Skeletal muscle tissue (tissue), 4 donors: ENCODE data around the gene APLNR. TPM values are rescaled to one million over a fixed set of nuclear protein-coding genes. Genes with fewer than 3 reads are reported as not detected.
A peak's percentile ranks its signal among the peaks of the same experiment; 100 is the strongest.
"Not testable (repeated sequence)": the region's sequence is repeated elsewhere in the genome, so short reads cannot be mapped to it uniquely, and the experiment has no call there.

ENCODE experiments used
- H3K27ac ChIP-seq: one replicate; pipeline ENCODE4 v1.7.0; 2013; ENCODE audit warnings: mild to moderate bottlenecking, low read depth, low read length, inconsistent platforms
- H3K27me3 ChIP-seq, 3 donors: one replicate each; pipeline ENCODE4 v1.7.0; 2013; ENCODE audit warnings: low read length in 3 of 3; ENCODE audit not compliant: control insufficient read depth in 3 of 3, insufficient read depth in 3 of 3
- H3K36me3 ChIP-seq, 3 donors: one replicate each; pipeline ENCODE4 v1.7.0; 2013; ENCODE audit warnings: low read length in 3 of 3; ENCODE audit not compliant: control insufficient read depth in 3 of 3, insufficient read depth in 3 of 3
- H3K4me1 ChIP-seq, 3 donors: one replicate each; pipeline ENCODE4 v1.7.0; 2013; ENCODE audit warnings: low read length in 3 of 3, mild to moderate bottlenecking in 3 of 3; ENCODE audit not compliant: control insufficient read depth in 3 of 3, insufficient read depth in 3 of 3
- H3K4me3 ChIP-seq, 3 donors: one replicate each; pipeline ENCODE4 v1.7.0; 2013; ENCODE audit warnings: low read length in 3 of 3
- H3K9ac ChIP-seq, 3 donors: one replicate each; pipeline ENCODE4 v1.7.0; 2013; ENCODE audit warnings: low read length in 3 of 3, mild to moderate bottlenecking in 3 of 3, moderate library complexity in 2 of 3, low read depth in 1 of 3
- H3K9me3 ChIP-seq, 3 donors: one replicate each; pipeline ENCODE4 v1.7.0; 2013; ENCODE audit warnings: low read length in 3 of 3; ENCODE audit not compliant: control insufficient read depth in 3 of 3
- total RNA-seq: library from RNA; depleted of rRNA; stranded (reverse); fragments of >200 nt; gene quantifications from one replicate; pipeline ENCODE4 v1.2.3, GENCODE V29; 2014
- donor health status: Osteomylitis.

Gene APLNR
- total RNA-seq, result 74.6 TPM

DNA sequence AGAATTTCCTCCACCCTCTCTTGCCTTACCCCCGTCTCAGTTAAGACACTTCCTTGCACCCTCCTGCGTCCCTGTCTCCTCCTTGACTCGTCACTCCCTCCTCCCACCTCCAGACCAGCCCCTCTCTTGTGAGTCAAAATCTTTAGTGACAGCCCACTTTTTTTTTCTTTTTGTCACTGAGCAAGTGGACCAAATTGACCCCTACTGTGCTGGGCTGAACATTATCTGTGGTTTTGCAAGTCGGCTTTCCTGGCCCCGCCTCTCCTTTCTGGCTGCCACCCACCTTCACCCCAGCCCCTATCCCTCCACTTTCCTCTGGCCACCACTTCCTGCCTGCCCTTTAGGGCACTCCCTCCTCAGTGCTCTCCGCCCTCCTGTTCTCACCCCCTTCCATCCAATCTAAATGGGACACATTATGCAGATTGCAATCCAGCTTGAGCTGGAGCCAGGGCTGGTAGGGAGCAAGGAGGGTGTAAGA is at the start of gene APLNR:
Gene APLNR, minus strand, starts transcription at position 47 of the 478 bp plus-strand sequence. CDS start 246 bp downstream, outside the sequence.
- H3K27ac ChIP-seq, result no peak within 1 kb of the TSS
- H3K9ac ChIP-seq, result peak within 1 kb of the TSS; percentile 46 to 72 (median 50)
- peak within 1 kb of the TSS; percentile 38 to 72 (median 69) for H3K4me3 ChIP-seq
- H3K9me3 ChIP-seq, result no peaks in the 10 kb centered on the region
- H3K27me3 ChIP-seq, result peaks cover 12 to 30% (median 20%) of the 10 kb centered on the region in 3 donors
- peaks cover 6 to 17% (median 6%) of the 10 kb centered on the region in 3 donors for H3K4me1 ChIP-seq
- H3K36me3 ChIP-seq, result no peaks in the 10 kb centered on the region

DNA sequence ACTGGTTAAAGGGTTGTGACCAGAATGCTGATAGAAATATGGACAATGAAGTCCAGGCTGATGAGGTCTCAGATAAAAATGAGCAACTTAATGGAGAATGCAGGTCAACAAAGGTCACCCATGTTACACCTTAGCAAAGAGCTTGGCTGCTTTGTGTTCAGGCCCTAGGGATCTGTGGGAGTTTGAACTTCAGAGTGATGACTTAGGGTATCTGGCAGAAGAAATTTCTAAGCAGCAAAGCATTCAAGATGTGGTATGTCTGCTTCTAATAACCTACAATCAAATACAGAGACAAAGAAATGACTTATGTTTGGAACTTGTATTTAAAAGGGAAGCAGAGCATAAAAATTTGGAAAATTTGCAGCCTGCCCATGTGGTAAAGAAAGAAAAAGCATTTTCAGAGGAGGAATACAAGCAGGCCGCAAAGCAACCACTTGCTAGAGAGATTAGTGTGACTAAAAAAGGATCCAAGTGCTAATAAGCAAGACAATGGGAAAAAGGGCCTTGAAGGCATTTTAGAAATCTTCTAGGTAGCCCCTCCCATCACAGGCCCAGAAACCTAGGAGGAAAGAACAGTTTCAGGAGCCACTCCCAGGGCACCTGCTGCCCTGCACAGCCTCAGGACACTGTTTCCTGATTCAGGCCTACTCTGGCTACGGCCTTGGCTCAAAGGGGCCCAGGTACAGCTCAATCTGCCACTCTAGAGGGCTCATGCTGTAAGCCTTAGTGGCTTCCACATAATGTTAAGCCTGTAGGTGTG is 46.4 kb upstream of the APLNR start:
- Histone ChIP-seq H3K4me3 (no peak overlapping the region), H3K9ac (no peak overlapping the region), H3K4me1 (peaks cover 0 to 5% (median under 1%) of the 10 kb centered on the region in 3 donors), H3K27me3 (no peaks in the 10 kb centered on the region), H3K27ac (no peak overlapping the region), H3K36me3 (no peaks in the 10 kb centered on the region), H3K9me3 (no peaks in the 10 kb centered on the region)

DNA sequence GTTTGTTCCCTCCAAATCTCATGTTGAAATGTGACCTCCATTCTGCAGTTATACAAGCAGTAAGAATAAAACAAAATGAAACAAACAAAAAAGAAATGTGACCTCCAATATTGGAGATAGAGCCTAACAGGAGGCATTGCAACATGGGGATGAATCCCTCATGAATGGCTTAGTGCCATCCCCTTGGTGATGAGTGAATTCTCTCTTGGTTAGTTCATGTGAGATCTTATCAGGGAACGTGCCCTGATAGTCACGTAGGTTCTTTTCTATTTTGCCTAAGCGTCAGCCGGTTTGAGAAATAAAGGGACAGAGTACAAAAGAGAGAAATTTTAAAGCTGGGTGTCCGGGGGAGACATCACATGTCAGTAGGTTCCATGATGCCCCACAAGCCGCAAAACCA is 44.5 kb upstream of the APLNR start:
- not testable (repeated sequence) for H3K36me3 ChIP-seq, H3K9ac ChIP-seq, H3K9me3 ChIP-seq, H3K27me3 ChIP-seq, H3K4me3 ChIP-seq, H3K27ac ChIP-seq
- H3K4me1 ChIP-seq, result peaks cover 9 to 16% (median 12%) of the 10 kb centered on the region in 3 donors

DNA sequence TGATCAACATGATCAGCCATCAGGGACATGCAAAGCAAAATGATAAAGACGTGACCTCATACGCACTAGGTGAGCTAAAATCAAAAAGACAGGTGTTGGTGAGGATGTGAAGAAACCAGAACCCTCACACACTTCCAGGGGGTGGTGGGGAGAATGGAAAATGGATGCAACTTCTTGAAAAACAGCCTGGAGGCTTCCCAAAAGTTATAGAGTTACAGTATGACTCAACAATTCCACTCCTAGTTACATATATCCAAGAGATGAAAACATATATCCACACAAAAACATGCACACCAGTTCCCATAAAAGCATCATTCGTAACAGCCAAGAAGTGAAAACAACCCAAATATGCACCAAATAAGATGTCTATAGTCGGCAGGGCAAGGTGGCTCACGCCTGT is 42.1 kb upstream of the APLNR start:
- no peak overlapping the region for H3K4me3 ChIP-seq
- H3K9me3 ChIP-seq, result no peaks in the 10 kb centered on the region
- no peaks in the 10 kb centered on the region for H3K36me3 ChIP-seq
- no peaks in the 10 kb centered on the region for H3K27me3 ChIP-seq
- H3K9ac ChIP-seq, result no peak overlapping the region
- peaks cover 9 to 16% (median 13%) of the 10 kb centered on the region in 3 donors for H3K4me1 ChIP-seq
- H3K27ac ChIP-seq, result no peak overlapping the region

DNA sequence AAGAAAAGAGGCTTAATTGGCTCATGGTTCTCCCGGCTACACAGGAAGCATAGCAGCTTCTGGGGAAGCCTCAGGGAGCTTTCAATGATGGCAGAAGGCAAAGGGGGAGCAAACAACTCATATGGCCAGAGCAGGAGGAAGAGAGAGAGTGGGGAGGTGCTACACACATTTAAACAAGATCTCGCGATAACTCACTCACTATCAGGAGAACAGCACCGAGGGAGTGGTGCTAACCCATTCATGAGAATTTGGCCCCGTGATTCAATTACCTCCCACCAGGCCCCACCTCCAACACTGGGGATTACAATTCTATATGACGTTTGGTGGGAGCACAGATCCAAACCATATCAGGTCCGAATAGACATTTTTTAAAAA is 41.7 kb upstream of the APLNR start:
- H3K27ac ChIP-seq, result peak overlapping the region; percentile 62
- H3K9me3 ChIP-seq, result no peaks in the 10 kb centered on the region
- no peak overlapping the region for H3K9ac ChIP-seq
- no peaks in the 10 kb centered on the region for H3K27me3 ChIP-seq
- H3K36me3 ChIP-seq, result no peaks in the 10 kb centered on the region
- H3K4me1 ChIP-seq, result peaks cover 9 to 16% (median 13%) of the 10 kb centered on the region in 3 donors
- H3K4me3 ChIP-seq, result no peak overlapping the region

DNA sequence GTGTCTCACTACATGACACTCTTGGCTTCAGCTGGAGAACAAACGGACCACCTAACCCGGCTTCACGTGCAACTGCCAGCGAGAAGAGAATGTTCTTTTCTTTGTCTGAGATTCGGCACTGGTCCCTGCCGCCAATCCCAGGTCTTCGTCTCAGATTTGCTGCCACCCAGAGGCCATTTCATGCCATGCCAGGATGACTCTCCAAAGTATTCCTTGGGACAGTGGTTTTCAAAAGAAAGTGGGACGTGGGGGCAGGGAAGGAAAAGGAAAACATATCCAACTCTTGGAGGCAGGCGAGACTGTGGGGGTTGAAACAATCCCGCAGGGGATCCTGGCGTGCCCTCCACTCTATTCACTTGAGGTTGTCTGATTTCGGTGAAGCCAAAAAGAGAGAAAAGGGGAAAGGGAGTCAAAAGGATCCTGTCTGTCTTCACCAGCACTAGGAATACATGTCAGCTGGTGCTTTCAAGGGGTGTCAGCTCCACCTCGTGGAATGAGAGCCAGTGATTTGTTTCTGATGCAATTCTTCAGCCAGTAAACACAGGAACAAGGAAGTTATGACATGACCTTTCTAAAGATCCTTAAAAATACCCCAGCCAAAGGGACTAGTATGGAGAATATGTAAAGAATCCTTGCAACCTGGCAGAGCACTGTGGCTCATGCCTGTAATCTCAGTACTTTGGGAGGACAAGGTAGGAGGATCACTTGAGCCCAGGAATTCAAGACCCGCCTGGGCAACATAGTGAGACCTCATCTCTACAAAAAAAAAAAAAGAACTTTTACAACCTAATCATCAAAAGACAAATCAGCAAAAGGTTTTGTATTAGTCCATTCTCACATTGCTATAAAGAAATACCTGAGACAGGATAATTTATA is 41.0 kb upstream of the APLNR start:
- Histone ChIP-seq H3K4me1 (peaks cover 9 to 16% (median 13%) of the 10 kb centered on the region in 3 donors), H3K9me3 (peaks cover 0 to 2% (median 0%) of the 10 kb centered on the region in 3 donors), H3K27me3 (no peaks in the 10 kb centered on the region), H3K36me3 (no peaks in the 10 kb centered on the region), H3K9ac (peak overlapping the region in 2 of 3 donors; percentile 51 to 63), H3K4me3 (peak overlapping the region; percentile 2 to 58 (median 28)), H3K27ac (peak overlapping the region; percentile 62)

DNA sequence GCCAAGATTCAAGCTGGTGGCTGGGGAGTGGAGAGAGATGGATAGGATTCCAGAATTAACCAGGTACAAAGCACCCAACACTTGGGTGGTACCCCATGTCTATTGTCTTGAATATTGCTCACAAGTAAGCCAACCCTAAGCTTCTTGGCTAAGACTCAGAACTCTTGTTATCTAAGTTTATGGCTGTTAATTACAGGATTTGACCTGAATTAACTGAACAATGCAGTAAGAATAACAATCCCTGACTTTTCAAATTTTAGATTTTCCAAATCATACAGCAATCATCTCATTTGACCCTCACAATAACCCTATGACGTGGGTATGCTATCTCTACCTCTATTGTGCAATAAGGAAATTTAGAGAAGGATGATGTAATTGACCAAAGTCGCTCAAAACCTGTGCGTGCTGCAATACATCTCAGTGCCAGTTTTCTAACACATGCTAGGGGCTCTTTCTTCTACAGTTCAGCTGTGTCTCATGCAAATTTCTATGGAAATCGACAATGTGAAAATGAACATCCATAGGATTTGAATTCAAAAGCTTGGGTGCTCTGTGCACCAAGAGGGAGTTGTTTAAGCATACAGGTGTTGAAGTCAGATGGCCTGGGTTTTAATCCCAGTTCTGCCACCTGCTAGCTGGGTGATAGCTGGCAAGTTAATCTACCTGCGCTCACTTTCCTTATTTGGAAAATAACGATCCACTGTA is 40.1 kb upstream of the APLNR start:
- H3K4me3 ChIP-seq, result no peak overlapping the region
- no peaks in the 10 kb centered on the region for H3K27me3 ChIP-seq
- H3K27ac ChIP-seq, result peak overlapping the region; percentile 68
- no peaks in the 10 kb centered on the region for H3K36me3 ChIP-seq
- peaks cover 0 to 2% (median 0%) of the 10 kb centered on the region in 3 donors for H3K9me3 ChIP-seq
- peaks cover 9 to 16% (median 13%) of the 10 kb centered on the region in 3 donors for H3K4me1 ChIP-seq
- H3K9ac ChIP-seq, result peak overlapping the region in 1 of 3 donors; percentile 51

DNA sequence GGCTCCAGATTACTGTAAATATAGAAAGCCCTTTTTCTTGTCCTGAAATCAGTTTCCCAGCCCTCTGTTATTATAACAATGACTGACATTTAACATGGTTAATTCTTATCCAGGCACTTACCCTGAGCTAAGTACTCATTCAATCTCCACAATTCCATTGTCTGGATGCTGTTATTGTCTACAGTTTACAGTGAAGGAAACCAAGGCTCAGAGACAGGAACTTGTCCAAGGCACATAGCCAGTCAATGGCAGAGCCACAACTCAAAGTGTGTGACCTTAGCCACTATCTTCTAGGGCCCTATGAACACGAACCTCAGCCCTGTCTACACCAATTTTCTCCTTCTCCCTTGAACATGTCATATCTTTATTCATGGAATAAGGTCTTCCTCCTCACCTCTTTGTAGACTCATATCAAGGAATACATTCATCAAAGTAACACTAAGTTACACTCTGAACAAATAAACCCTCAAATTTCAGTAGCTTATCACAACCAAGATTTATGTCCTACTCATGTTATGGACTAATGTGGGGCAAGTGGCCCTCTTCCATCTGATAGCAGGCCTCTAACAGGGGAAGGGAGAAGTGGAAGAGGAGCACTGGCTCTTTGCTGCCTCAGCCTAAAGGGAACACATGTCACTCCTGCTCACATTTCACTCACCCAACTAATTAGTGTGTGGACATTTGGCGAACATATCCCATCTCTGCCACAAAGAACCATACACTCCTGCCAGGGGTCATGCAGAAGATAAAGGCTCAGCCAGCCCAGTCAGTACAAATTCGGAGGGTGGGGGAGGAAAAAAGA is 39.3 kb upstream of the APLNR start:
- H3K4me1 ChIP-seq, result peaks cover 9 to 16% (median 13%) of the 10 kb centered on the region in 3 donors
- peak overlapping the region; percentile 68 for H3K27ac ChIP-seq
- peaks cover 0 to 2% (median 0%) of the 10 kb centered on the region in 3 donors for H3K9me3 ChIP-seq
- H3K4me3 ChIP-seq, result no peak overlapping the region
- H3K9ac ChIP-seq, result no peak overlapping the region
- H3K27me3 ChIP-seq, result no peaks in the 10 kb centered on the region
- H3K36me3 ChIP-seq, result no peaks in the 10 kb centered on the region

DNA sequence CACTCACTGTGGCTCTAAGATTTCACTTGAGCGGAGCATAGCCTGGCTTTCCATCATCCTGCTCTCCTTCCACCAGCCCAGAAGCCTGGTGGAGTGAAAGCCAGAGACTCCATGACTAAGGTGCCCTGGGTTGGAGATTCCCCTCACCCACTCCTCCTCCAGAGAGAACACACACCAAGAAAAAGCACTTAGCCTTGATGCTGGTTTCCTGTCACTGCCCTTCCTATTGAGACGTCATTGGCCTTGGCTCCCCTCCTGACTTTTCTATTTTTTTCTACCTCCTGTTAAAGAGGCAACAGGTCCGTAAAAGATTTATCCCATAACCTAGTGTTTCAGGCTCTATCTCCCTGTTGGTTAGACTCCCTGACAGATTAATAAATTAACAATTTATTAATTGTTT is 38.5 kb upstream of the APLNR start:
- Histone ChIP-seq H3K36me3 (no peaks in the 10 kb centered on the region), H3K27me3 (no peaks in the 10 kb centered on the region), H3K4me3 (no peak overlapping the region), H3K9ac (no peak overlapping the region), H3K27ac (peak overlapping the region; percentile 68), H3K4me1 (peaks cover 9 to 16% (median 13%) of the 10 kb centered on the region in 3 donors), H3K9me3 (peaks cover 0 to 2% (median 0%) of the 10 kb centered on the region in 3 donors)
